Measurements from ENCODE around the gene EXD3. TPM values are rescaled to one million over a fixed set of nuclear protein-coding genes. Genes with fewer than 3 reads are reported as not detected.
A peak's percentile ranks its signal among the peaks of the same experiment; 100 is the strongest.

EXD3 gene
- total and polyA plus RNA-seq, 2 experiments from 2014 or later = 32.3 to 72.1 TPM

- H3K4me3 ChIP-seq = no peak overlapping the region
- H3K9me3 ChIP-seq (ENCODE audit: low read depth) = no peaks in the 10 kb centered on the region
- peaks cover 32% of the 10 kb centered on the region for H3K4me1 ChIP-seq (ENCODE audit: low read depth)
- H3K27me3 ChIP-seq = peaks cover 6% of the 10 kb centered on the region
- TF ChIP-seq, protein P1, sequence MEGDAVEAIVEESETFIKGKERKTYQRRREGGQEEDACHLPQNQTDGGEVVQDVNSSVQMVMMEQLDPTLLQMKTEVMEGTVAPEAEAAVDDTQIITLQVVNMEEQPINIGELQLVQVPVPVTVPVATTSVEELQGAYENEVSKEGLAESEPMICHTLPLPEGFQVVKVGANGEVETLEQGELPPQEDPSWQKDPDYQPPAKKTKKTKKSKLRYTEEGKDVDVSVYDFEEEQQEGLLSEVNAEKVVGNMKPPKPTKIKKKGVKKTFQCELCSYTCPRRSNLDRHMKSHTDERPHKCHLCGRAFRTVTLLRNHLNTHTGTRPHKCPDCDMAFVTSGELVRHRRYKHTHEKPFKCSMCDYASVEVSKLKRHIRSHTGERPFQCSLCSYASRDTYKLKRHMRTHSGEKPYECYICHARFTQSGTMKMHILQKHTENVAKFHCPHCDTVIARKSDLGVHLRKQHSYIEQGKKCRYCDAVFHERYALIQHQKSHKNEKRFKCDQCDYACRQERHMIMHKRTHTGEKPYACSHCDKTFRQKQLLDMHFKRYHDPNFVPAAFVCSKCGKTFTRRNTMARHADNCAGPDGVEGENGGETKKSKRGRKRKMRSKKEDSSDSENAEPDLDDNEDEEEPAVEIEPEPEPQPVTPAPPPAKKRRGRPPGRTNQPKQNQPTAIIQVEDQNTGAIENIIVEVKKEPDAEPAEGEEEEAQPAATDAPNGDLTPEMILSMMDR (IDR thresholded peaks at IDR 0.05; ENCODE audit: low read depth, low read length) = no peak
- no peak overlapping the region for H3K27ac ChIP-seq
- no peak for DNase-seq (ENCODE audit: low read depth in 1 of 2, low spot score in 1 of 2)
- peaks cover 6% of the 10 kb centered on the region for H3K36me3 ChIP-seq
Measured at GRCh38 chr9:137279741-137280473, 143.1 kb downstream of the EXD3 start.

GRCh38 chr9:137278721-137279711 is 143.9 kb downstream of the EXD3 start:
- no peak overlapping the region for H3K4me3 ChIP-seq
- H3K27me3 ChIP-seq = peaks cover 6% of the 10 kb centered on the region
- peaks cover 32% of the 10 kb centered on the region for H3K4me1 ChIP-seq (ENCODE audit: low read depth)

GRCh38 chr9:137278061-137278701 is 144.8 kb downstream of the EXD3 start:
- H3K4me3 ChIP-seq = peak overlapping the region; percentile 26
- H3K4me1 ChIP-seq (ENCODE audit: low read depth) = peaks cover 32% of the 10 kb centered on the region
- H3K27ac ChIP-seq = peak overlapping the region; percentile 98
- TF ChIP-seq, protein P1 (IDR thresholded peaks at IDR 0.05; ENCODE audit: low read depth, low read length) = no peak
- H3K9me3 ChIP-seq (ENCODE audit: low read depth) = no peaks in the 10 kb centered on the region
- H3K36me3 ChIP-seq = peaks cover 6% of the 10 kb centered on the region
- peak in 1 of 2 donors; percentile 30 for DNase-seq (ENCODE audit: low read depth in 1 of 2, low spot score in 1 of 2)
- H3K27me3 ChIP-seq = peaks cover 6% of the 10 kb centered on the region

More at GRCh38 chr9:137278721-137279711, 143.9 kb downstream of the EXD3 start:
- H3K36me3 ChIP-seq = peaks cover 6% of the 10 kb centered on the region
- DNase-seq (ENCODE audit: low read depth in 1 of 2, low spot score in 1 of 2) = no peak
- peak overlapping the region; percentile 98 for H3K27ac ChIP-seq
- TF ChIP-seq, protein P1 (IDR thresholded peaks at IDR 0.05; ENCODE audit: low read depth, low read length) = no peak
- H3K9me3 ChIP-seq (ENCODE audit: low read depth) = no peaks in the 10 kb centered on the region

GRCh38 chr9:137277329-137278041 is 145.5 kb downstream of the EXD3 start, which contains the start of gene TOR4A:
TSS of gene TOR4A (plus strand) at chr9:137277726. CDS start at chr9:137278690, 964 bp downstream.
- Histone ChIP-seq H3K36me3 (peaks cover 6% of the 10 kb centered on the region), H3K27ac (peak within 1 kb of the TSS; percentile 98), H3K27me3 (peaks cover 6% of the 10 kb centered on the region), H3K4me1 (ENCODE audit: low read depth) (peaks cover 32% of the 10 kb centered on the region), H3K9me3 (ENCODE audit: low read depth) (no peaks in the 10 kb centered on the region), H3K4me3 (peak within 1 kb of the TSS; percentile 26)
- DNase-seq (ENCODE audit: low read depth in 1 of 2, low spot score in 1 of 2) = peak; percentile 85 to 91
- TF ChIP-seq, protein P1 (IDR thresholded peaks at IDR 0.05; ENCODE audit: low read depth, low read length) = peak; percentile 12

All from cardiac muscle cell (in vitro differentiated cells and primary cell).